Measurements from ENCODE around the gene XPO5.

DNA sequence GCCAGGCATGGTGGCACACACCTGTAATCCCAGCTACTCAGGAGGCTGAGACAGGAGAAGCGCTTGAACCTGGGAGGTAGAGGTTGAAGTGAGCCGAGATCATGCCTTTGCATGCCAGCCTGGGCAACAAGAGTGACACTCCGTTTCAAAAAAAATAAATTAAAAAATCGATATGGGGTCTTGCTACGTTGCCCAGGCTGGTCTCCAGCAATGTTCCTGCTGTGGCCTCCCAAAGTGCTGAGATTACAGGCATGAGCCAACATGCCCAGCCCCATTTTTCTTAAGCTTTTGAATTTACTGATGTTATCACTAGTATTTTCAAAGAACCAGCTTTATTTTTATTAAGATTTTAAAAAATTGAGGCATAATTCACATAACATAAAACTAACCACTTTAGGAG is 35.3 kb downstream of the XPO5 start:
- TF ChIP-seq POLR2A (IDR thresholded peaks at IDR 0.05) = no peak
- TF ChIP-seq, protein P1, sequence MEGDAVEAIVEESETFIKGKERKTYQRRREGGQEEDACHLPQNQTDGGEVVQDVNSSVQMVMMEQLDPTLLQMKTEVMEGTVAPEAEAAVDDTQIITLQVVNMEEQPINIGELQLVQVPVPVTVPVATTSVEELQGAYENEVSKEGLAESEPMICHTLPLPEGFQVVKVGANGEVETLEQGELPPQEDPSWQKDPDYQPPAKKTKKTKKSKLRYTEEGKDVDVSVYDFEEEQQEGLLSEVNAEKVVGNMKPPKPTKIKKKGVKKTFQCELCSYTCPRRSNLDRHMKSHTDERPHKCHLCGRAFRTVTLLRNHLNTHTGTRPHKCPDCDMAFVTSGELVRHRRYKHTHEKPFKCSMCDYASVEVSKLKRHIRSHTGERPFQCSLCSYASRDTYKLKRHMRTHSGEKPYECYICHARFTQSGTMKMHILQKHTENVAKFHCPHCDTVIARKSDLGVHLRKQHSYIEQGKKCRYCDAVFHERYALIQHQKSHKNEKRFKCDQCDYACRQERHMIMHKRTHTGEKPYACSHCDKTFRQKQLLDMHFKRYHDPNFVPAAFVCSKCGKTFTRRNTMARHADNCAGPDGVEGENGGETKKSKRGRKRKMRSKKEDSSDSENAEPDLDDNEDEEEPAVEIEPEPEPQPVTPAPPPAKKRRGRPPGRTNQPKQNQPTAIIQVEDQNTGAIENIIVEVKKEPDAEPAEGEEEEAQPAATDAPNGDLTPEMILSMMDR (IDR thresholded peaks at IDR 0.05) = no peak

All from adrenal gland (tissue), 5 donors.